ENCODE data around the gene CHTF8.

Gene CHTF8

DNA sequence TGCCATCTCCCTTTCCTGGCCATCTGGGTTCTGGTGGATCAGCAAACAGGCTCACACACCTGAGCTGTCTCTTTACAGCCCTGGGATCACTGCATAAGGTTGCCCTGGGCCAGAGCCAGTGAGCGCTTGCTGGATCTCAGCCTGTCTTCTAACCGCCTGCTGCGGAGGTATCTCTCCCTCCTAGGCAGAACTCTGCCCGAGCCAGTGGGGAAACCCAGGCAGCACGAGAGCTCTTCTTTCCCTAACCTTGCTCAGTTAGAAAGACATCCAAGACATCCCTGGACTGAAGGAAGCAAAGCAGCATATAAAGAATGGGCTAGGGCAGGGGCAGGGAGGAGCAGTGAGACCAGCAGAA lies 20.5 kb downstream of the CHTF8 start:
- no peak for DNase-seq

DNA sequence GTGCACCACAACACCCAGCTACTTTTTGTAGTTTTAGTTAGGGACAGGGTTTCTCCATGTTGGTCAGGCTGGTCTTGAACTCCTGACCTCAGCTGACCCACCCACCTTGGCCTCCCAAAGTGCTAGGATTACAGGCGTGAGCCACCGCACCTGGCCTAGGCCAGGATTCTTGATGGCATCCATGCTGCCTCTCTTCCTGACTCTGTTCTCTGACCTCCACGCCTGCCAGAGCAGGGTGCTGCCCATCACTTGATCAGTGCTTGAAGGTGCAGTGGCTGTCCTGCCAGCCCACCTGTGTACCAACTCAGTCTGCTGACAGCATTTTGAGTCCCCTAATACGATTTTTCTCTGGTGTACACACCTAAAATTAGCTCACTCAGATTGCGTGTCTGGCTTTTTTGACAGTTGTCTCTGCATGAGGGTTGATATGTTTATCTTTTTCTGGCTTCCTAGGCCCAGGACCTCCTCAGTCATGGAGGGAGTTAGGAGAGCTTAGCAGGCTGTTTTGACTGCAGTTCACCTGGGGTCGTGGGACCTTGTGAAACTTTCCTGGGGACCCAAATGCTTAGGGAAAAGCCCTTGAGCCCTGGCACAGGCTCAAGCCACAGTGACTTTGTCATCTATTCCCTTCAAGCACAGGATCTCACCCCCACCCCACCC lies 21.0 kb downstream of the CHTF8 start:
- DNase-seq: no peak

DNA sequence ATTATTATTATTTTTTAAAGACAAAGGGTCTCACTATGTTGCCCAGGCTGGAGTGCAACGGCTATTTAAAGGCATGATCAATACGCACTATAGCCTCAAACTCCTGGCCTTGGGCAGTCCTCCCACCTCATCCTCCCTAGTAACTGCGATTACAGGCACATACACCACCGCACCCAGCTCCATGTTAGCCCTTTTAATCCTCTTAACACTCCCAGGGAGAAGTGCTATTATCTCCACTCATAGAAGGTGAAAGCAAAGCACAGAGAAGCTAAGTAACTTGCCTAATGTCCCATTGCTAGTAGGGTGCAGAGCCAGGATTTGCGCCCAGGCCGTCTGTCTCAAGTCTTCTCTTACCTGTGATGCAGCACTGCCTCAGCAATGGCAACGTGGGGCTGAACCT lies 22.0 kb downstream of the CHTF8 start:
- DNase-seq: no peak

DNA sequence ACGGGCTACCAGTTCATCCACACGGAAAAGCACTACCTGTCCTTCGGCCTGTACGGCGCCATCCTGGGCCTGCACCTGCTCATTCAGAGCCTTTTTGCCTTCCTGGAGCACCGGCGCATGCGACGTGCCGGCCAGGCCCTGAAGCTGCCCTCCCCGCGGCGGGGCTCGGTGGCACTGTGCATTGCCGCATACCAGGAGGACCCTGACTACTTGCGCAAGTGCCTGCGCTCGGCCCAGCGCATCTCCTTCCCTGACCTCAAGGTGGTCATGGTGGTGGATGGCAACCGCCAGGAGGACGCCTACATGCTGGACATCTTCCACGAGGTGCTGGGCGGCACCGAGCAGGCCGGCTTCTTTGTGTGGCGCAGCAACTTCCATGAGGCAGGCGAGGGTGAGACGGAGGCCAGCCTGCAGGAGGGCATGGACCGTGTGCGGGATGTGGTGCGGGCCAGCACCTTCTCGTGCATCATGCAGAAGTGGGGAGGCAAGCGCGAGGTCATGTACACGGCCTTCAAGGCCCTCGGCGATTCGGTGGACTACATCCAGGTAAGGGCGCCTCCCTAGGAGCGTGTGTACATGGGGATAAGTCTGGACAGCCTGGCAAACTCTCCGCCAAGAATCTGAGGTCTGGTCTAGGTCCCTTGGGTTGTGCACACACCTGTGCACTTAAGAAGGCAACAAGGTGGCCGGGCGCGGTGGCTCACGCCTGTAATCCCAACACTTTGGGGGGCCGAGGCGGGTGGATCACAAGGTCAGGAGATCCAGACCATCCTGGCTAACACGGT lies 22.7 kb downstream of the CHTF8 start:
- DNase-seq: no peak

DNA sequence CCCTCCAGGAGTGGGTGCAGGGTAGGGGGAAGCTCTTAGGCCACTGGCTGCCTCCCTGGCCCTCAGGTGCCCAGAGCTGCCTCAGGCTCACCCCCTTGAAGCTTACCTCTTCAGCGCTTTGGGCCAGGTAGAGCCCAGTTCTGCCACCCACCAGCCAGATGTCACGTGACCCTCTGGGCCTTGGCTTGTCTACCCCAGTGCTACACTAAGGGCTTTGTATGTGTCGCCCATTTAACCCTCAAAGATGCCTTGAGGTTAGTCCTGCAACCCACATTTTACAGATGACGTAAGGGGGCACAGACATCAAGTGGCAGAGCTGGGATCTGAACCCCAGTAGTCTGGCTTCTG lies 23.5 kb downstream of the CHTF8 start:
- DNase-seq: no peak

DNA sequence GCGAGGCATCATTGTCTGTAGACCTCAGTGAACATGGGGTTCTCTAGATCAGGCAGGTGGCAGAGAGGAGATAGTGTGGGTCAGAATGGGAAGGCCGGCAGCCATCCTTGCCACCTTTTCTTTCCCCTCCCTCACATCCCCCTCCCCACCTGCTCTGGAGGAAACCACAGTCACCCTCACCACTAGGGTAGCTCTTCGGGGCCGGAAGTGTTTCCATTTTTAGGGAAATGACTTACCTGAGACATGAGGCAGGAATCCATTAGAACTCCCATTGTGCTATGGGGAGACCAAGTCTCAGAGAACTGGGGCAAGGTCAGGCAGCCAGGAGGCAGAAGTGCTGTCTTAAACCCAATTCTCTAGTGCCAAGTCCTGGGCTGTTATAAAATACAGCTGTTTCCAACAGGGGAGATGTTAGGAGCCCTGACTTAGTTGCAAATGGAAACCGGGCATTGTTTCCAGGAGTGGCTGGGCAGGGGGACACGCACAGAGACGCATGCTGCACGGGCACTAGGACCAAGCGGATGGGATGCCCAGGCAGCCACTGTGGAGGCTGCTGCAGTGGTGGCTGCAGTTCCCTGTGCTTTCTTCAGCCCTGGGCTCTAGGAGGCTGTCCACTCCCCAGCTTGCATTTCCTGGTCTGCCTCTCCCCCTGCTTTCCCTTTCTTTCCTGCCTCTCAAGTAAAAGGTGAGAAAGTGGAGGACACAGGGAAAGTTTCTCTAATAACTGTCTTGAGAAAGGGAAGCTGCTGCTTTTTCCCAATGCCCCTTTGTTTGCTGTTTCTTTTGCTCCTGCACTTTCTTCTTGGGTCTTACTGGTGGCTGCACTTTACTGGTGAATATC lies 24.1 kb downstream of the CHTF8 start:
- peak; percentile 70 for DNase-seq

DNA sequence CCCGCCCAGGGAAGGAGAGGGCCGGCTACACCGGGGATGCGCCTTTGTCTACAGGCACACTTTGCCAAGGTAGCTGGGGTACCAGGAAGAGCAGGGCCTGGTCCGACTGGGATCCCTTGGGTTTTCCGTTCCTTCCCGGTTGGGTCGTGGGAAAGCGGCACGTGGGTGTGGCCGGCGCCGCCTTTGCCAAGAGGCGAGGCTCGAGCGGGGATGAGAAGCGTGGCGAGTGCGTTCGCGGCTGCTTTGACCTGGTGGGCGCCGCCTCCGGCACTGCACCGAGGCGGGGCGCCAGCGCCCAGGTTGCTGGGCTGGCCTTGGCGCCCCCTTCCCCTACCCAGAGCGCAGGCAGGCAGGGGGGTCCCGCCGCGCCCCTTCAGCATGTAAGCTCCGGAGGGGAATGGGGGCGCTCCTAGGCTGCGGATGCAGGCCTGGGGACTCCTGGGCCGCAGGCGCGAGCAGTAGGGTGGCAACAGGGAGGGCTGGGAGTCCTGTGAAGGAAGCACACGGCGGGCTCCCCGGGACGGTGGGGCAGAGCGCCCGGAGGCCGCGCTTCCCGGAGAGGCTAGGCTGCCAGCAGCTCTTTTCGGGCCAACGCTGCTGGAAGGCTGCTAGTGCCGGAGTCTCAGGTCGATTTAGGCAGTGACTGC lies 24.9 kb downstream of the CHTF8 start:
- no peak for DNase-seq

DNA sequence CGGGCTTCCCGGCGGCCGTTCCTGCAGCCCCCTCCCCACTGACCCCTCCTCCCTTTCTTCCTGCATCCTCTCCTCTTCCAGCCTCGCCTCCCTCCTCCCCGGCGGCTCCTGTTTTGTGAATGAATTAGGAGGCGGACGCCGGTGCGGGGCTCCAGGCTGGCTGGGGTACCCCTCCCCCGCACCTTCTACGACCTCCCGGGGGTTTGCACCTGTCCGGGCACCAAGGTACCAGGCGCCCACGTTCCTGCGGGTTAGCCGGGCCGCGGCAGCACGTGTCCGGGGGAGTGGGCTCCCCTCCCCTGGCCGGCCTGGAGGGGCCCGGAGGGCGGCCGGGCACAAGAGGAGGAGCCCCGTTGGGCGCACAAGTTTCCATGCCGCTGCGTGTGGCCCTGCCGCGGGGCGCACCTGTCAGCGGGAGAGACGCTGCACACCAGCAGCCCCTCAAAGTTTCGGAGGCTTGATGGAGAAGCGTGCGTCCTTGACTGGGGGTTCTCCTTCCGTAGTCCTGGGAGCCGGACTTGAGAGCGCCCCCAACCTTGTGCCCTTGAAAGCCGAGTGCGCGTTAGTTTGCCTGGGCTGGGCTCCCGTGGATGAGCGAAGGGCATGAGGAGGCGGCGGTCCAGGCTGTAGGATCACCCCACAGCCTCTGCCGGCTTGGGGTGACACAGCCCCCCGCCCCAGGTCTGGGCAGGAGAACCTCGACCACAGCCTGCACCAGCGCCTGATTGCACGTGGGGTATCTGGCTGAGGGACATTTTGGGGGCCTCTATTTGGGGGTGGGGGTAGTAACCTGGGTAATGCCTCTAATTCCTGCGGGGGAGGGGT lies 25.7 kb downstream of the CHTF8 start:
- peak; percentile 86 for DNase-seq

DNA sequence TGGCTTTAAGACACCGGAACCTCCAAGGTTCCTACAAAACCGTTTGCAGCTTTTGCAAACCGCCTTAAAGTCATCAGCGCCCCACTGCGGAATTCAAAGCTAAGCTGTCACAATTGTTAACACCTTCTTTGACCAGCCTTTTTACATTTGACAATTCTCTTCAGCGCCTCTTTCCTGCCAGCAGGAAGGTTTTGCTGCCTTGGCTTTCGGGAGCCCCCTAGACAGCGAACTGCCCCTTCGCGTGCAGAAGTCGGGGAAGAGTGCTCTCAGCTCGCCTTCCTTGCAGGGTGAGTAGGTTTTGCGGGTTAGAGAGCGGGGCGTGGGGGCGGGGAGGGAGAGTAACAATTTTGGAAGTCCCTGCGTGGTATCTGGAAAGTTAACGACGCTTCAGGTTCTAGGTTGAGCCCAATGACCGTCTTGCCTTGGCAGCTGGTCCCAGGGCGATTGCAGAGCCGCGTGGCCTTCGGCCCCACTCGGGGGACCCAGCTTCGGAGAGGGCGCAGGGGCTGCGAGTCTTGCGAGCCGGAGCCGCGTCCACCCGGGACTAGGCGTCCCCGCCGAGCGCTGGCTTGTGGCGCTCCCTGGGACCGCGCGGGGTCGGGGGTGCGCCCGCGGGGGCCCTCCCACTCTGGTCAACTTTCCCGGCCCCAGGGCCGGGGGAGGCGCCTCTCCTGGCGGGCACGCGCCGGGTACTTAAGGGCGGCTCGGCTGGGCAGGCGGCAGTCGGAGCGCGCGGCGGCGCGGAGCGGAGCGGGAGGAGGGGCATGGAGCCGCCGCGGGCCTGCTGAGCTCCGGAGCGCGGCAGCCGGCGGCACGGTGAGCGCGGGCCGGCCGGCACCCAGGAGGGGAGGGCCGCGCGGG lies 26.7 kb downstream of the CHTF8 start, which contains the start of gene HAS3:
HAS3 (plus strand) TSS at position 153 of the 861 bp plus-strand sequence. CDS start 3,743 bp downstream, outside the sequence.
- DNase-seq: peak; percentile 94

DNA sequence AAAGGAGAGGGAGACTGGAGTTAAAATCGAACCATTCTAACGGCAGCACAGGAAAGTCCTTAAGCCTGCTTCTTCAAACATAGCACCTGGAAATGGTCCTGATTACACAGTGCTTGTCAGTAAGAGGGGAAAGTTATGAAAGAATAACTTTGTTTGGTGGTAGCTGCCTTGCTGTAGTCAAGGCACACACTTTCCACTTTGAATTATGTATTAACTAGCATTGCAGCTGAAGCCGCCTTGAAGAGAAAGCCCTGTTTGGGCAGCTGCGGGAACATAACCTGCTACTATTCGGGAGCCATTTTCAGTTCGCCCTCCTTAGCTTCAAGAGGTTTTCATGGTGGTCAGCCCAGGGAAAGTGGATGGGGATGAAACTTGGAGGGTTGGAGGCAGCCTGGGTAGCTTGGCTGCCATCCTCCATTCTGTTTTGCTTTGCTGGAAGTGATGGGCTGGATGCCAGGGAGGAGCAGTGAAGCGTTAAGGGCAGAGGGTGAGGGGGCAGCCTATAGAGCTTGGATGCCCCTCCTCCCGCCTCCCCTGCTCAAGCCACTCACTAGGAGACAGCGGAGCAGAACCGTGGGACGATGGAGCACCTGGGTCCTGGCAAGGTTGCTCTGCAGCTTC lies 32.2 kb downstream of the CHTF8 start:
- DNase-seq: no peak

DNA sequence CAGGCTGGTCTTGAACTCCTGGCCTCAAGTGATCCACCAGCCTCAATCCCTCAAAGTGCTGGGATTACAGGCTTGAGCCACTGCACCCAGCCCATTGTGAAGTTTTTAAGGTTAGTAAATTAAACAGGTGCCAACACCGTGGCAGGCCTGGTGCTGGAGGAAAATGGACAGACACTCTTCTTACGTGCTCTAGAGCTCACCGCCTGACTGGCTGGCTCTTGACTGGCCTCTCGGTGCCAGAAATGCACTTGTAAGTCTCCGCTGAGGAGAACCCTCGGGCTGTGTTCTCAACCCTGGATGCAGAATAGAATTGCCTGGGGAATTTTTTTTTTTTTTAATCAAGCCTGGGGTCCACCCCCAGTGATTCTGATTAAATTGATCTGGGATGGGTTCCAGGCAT lies 37.2 kb downstream of the CHTF8 start:
- DNase-seq: peak; percentile 7

DNA sequence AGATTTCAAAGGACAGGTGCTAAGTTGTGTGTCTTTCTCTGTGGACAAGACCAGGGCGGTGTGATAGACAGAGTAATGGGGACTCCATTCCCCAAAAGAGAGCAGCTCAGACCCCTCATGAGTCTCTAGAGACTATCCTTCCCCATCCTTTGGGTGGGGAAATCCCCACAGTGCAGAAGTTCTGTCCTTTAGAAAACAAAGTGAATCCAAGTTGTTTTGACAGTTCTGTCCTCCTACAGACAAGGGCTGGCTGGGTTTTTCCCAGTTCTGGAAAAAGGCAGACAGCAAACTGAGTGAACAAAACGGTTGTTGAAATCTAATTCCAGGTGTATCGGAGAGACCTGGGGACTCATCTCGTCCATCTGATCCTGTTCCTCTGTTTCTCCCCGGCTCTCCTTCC lies 37.9 kb downstream of the CHTF8 start:
- no peak for DNase-seq

DNA sequence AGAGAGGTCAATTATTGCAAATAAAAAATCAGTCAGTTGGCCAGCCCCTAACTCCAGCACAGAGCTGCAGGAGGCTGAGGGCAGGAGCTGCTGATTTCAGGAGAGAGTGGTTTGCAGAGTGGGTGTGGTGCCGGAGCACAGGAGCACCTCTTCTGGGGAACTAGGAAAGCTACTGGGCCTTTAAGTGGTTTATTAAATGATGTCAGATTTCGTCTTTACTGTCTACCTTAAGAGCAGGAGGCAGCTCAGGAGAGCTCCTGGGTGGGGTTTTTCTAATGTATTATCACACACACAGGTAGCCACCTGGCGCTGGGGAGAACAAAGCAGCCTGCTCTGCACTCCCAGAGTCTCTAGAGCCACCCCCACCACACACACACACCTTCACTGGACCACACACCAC lies 38.4 kb downstream of the CHTF8 start:
- no peak for DNase-seq

DNA sequence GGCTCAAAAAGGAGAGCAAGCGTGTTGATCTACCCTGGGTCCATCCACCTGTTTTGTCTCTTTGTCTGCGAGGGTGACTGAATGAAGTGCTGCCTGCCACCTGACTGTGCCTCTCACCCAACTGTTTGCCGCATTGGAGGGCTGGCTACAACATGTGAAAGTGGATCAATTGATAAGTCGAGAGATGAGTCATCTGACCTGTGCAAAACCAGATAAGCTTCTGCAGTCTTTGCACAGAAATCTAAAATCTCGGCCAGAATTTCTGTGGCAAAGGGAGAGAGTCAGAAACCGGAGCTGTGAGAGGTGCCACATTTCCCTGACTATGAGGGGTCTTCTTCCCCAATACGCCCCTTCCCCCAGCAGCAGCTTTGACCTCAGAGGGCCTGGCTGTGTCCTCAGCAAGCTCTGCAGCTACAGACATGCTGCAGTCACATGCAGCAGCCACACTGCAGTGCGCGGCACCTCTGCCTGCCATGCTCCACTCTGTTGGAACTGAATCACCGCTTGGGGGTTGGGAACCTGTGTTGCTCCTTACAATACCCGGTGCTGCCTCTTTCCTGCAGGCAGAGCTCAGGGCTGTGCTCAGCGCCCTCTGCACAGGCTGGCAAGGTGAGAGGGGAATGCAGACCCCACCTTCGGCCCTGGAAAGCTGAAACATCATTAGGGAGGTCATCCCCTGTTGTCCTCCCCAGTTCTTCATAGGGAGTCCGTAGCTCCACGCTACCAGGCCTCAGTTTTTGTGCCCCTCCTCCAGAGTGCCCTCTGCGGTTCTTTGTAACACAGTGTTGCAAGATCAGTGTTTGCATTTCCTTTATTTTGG lies 43.1 kb downstream of the CHTF8 start:
- DNase-seq: no peak

DNA sequence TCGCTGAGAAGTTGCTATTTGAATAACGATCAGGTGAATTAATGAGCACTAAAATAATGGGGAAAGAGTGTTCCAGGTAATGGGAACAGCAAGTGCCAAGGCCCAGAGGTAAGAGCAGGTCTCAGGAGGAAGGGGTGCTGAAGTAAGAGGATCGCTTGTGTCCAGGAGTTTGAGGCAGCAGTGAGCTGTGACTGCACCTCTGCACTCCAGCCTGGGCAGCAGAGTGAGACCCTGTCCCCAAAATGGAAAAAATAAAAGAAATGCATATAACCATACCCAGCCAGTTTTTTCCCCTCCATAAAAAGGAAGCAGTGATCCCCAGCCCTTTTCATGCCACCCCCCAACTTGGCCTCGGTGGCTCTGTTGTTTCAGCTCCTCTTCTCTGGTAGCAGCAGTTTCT lies 43.7 kb downstream of the CHTF8 start:
- no peak for DNase-seq

DNA sequence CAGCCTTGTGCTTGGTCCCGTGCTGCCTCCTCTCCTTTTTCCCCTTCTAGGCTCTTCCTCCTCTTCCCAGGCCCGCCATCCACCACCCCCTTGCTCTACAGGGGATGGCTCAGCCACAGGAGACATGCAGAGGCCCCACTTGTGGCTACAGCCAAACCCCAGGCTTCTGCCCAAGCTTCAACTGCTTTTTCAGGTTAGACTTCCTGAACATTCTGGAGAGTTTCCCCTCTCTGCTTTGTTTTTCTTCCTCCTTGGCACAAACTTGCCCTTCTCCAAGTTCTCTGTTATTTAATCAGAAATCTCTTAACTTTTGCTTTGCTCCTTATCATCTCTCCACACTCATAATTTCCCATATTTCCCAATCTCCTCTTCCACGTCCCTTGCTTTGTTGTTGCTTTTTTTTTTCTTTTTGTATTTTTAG lies 45.2 kb downstream of the CHTF8 start:
- DNase-seq: no peak

DNA sequence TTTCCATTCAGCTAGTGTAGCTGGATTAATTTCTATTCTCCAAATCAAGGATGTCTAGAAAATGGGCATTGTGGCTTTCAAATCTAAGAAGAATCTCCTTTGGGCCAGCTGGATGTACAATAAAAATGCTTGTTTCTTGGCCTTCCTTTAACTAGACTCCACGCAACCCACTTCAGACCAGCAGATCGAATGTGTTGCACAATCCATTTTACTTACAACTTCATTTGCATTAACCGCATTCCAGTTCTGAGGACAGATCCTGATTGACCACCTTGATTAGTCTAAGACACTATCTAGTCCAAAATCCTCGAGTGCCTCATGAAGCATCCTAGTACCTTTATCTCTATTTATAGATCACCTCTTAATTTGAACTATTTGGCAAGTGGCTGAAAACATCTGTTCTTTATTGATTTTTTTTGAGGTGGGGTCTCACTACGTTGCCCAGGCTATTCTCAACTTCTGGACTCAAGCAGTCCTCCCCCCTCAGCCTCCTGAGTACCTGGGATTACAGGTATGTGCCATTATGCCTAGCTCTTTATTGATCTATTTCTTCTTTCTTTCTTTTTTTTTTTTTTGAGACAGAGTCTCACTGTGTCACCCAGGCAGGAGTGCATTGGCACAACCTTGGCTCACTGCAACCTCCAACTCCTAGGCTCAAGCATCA lies 47.2 kb downstream of the CHTF8 start:
- no peak for DNase-seq

DNA sequence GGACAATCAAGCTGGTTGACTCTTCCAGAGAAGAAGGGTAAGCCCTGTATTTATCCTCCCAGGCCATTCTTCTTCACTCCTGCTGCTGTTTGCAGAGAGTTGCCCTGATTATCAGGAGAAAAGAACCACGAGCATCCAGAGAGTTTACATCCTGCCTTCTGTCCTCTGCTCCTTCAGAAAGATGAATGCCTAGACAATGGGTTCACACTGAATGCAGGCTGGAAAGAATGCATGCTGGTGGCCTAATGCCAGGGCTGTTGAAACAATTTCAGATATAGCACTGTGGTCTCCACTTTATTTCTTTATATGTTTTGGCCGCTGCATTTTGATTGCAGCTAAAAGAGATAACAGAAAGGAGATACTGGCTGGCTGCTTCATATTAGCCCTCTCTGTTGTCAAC lies 48.1 kb downstream of the CHTF8 start:
- DNase-seq: no peak

DNA sequence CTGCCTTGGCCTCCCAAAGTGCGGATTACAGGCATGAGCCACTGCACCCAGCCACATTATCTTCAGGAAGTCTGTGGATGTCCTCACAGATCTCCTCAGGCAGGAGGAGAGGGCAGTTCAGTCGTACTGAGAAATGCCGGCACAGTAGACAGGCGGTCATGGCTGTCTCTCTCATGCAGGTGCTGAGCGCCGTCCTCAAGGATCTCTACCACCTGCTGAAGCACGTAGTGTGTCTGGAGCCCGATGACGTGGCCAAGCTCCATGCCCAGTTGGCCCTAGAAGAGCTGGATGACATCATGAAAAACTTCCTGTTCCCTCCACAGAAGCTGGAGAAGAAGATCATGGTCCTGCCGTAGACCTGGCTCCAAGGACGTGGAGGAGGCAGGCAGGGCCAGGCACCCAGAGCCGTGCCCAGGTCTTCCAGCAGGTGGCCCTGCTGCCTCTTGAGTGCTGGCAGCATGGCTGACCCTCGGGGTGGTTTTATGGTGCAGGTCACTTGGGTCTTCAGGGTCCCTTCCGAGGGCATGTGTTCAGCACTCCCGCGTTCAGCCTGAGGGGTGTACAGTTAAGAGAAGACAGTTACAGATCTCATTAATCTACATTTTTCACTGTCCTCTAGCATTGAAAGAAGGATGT lies 49.0 kb downstream of the CHTF8 start:
- DNase-seq: no peak
